H9 (cell line): Measurements from ENCODE around the gene SFXN1. TPM values are rescaled to one million over a fixed set of nuclear protein-coding genes. Genes with fewer than 3 reads are reported as not detected.
"Not testable (repeated sequence)": the region's sequence is repeated elsewhere in the genome, so short reads cannot be mapped to it uniquely, and the experiment has no call there.

ENCODE experiments used
- DNase-seq: peaks from one replicate; pipeline ENCODE4 v3.0.0-alpha.2; 2017
- H2AFZ ChIP-seq: one replicate; pipeline ENCODE4 v1.6.1; 2013; ENCODE audit warnings: mild to moderate bottlenecking, low read length, control low read depth, moderate library complexity
- H2AK5ac ChIP-seq: 2 replicates; pipeline ENCODE4 v1.6.1; 2013; ENCODE audit warnings: low read length, control low read depth, mixed read lengths; ENCODE audit not compliant: insufficient read length
- H2BK120ac ChIP-seq: one replicate; pipeline ENCODE4 v1.6.1; 2013; ENCODE audit warnings: low read depth, mild to moderate bottlenecking, low read length, control low read depth, inconsistent platforms; ENCODE audit not compliant: poor library complexity, severe bottlenecking
- H2BK12ac ChIP-seq: 2 replicates; pipeline ENCODE4 v1.6.1; 2013; ENCODE audit warnings: low read length, control low read depth, mixed read lengths, low read depth; ENCODE audit not compliant: insufficient read length
- H2BK15ac ChIP-seq: 2 replicates; pipeline ENCODE4 v1.6.1; 2013; ENCODE audit warnings: low read depth, low read length, control low read depth
- H2BK20ac ChIP-seq: one replicate; pipeline ENCODE4 v1.6.1; 2013; ENCODE audit warnings: low read depth, mild to moderate bottlenecking, low read length, control low read depth, inconsistent platforms; ENCODE audit not compliant: poor library complexity, severe bottlenecking
- H2BK5ac ChIP-seq: 2 replicates; pipeline ENCODE4 v1.6.1; 2013; ENCODE audit warnings: low read length, control low read depth, mixed read lengths; ENCODE audit not compliant: insufficient read length
- H3K14ac ChIP-seq: 2 replicates; pipeline ENCODE4 v1.6.1; 2013; ENCODE audit warnings: low read length, control low read depth; ENCODE audit not compliant: insufficient read depth
- H3K18ac ChIP-seq: 2 replicates; pipeline ENCODE4 v1.6.1; 2013; ENCODE audit warnings: low read depth, mild to moderate bottlenecking, mixed read lengths, low read length, control low read depth; ENCODE audit not compliant: insufficient read length
- H3K23ac ChIP-seq: 2 replicates; pipeline ENCODE4 v1.6.1; 2013; ENCODE audit warnings: low read length, control low read depth, mixed read lengths, low read depth; ENCODE audit not compliant: insufficient read length
- H3K23me2 ChIP-seq: 2 replicates; pipeline ENCODE4 v1.6.1; 2013; ENCODE audit warnings: low read depth, mild to moderate bottlenecking, mixed read lengths, low read length, control low read depth; ENCODE audit not compliant: insufficient read length, poor library complexity, severe bottlenecking
- H3K27ac ChIP-seq: 2 replicates; pipeline ENCODE4 v1.5.1; 2013; ENCODE audit warnings: low read length, control low read depth, mixed read lengths, low read depth; ENCODE audit not compliant: insufficient read length
- H3K27me3 ChIP-seq: 2 replicates; pipeline ENCODE4 v1.6.1; 2013; ENCODE audit warnings: low read length, control low read depth, inconsistent platforms; ENCODE audit not compliant: insufficient read depth
- H3K4ac ChIP-seq: 2 replicates; pipeline ENCODE4 v1.6.1; 2013; ENCODE audit warnings: low read depth, mild to moderate bottlenecking, control low read depth, inconsistent platforms, low read length, moderate library complexity
- H3K4me1 ChIP-seq: 2 replicates; pipeline ENCODE4 v1.6.1; 2013; ENCODE audit warnings: low read length, control low read depth, inconsistent platforms; ENCODE audit not compliant: insufficient read depth
- H3K4me2 ChIP-seq: 2 replicates; pipeline ENCODE4 v1.6.1; 2013; ENCODE audit warnings: low read length, control low read depth, mixed read lengths; ENCODE audit not compliant: insufficient read length, insufficient read depth
- H3K56ac ChIP-seq: 2 replicates; pipeline ENCODE4 v1.6.1; 2013; ENCODE audit warnings: low read depth, mild to moderate bottlenecking, mixed read lengths, low read length, control low read depth; ENCODE audit not compliant: insufficient read length
- H3K79me1 ChIP-seq: 2 replicates; pipeline ENCODE4 v1.6.1; 2013; ENCODE audit warnings: low read depth, mild to moderate bottlenecking, moderate library complexity, low read length, control low read depth, inconsistent platforms; ENCODE audit not compliant: insufficient read depth, poor library complexity, severe bottlenecking
- H3K79me2 ChIP-seq: 2 replicates; pipeline ENCODE4 v1.6.1; 2013; ENCODE audit warnings: low read length, control low read depth, inconsistent platforms; ENCODE audit not compliant: insufficient read depth
- H3K9ac ChIP-seq: 2 replicates; pipeline ENCODE4 v1.6.1; 2013; ENCODE audit warnings: low read length, control low read depth, mixed read lengths; ENCODE audit not compliant: insufficient read length; ENCODE audit errors: extremely low read depth
- H3K9me3 ChIP-seq: one replicate; pipeline ENCODE4 v1.6.1; 2013; ENCODE audit warnings: low read depth, low read length, inconsistent platforms; ENCODE audit not compliant: control insufficient read depth
- H3T11ph ChIP-seq: one replicate; pipeline ENCODE4 v1.6.1; 2013; ENCODE audit warnings: mild to moderate bottlenecking, low read length, control low read depth, inconsistent platforms
- H4K20me1 ChIP-seq: one replicate; pipeline ENCODE4 v1.6.1; 2013; ENCODE audit not compliant: control insufficient read depth, insufficient read length, insufficient read depth
- H4K5ac ChIP-seq: 2 replicates; pipeline ENCODE4 v1.6.1; 2013; ENCODE audit warnings: low read depth, mild to moderate bottlenecking, mixed read lengths, low read length, control low read depth; ENCODE audit not compliant: insufficient read length
- H4K8ac ChIP-seq: replicated peaks from 2 replicates; pipeline ENCODE4 v1.6.1; 2013; ENCODE audit warnings: low read length, control low read depth, mixed read lengths, low read depth; ENCODE audit not compliant: insufficient read length
- H4K91ac ChIP-seq: 2 replicates; pipeline ENCODE4 v1.6.1; 2013; ENCODE audit warnings: low read depth, mild to moderate bottlenecking, moderate library complexity, mixed read lengths, low read length, control low read depth; ENCODE audit not compliant: insufficient read length
- H3K27ac Mint-ChIP-seq, 3 experiments: 2 replicates in 2 of 3; 3 replicates in 1 of 3; pipeline ENCODE4 v1.8.0; 2020 to 2021; ENCODE audit warnings: mixed read lengths in 3 of 3, mild to moderate bottlenecking in 1 of 3, moderate library complexity in 1 of 3
- H3K27me3 Mint-ChIP-seq: 2 replicates; pipeline ENCODE4 v1.8.0; 2021; ENCODE audit warnings: low read depth, mild to moderate bottlenecking, moderate library complexity, mixed read lengths
- H3K36me3 Mint-ChIP-seq, 3 experiments: 2 replicates in 2 of 3; 3 replicates in 1 of 3; pipeline ENCODE4 v1.8.0; 2020 to 2021; ENCODE audit warnings: low read depth in 3 of 3, mixed read lengths in 3 of 3; ENCODE audit not compliant: insufficient read depth in 1 of 3
- H3K4me1 Mint-ChIP-seq, 2 experiments: 2 replicates each; pipeline ENCODE4 v1.8.0; 2020; ENCODE audit warnings: mixed read lengths in 2 of 2
- H3K4me3 Mint-ChIP-seq, 2 experiments: 2 replicates in 1 of 2; 3 replicates in 1 of 2; pipeline ENCODE4 v1.8.0; 2020 to 2021; ENCODE audit warnings: mild to moderate bottlenecking in 2 of 2, mixed read lengths in 2 of 2, moderate library complexity in 1 of 2
- H3K9me3 Mint-ChIP-seq, 2 experiments: 2 replicates in 1 of 2; 3 replicates in 1 of 2; pipeline ENCODE4 v1.8.0; 2020; ENCODE audit warnings: mild to moderate bottlenecking in 2 of 2, mixed read lengths in 2 of 2, moderate library complexity in 1 of 2
- WGBS: extraction: QIAGEN DNeasy Blood & Tissue Kit; methylation state at CpG from one replicate; pipeline ENCODE4 v1.1.7; 2013; ENCODE audit warnings: missing lambda C conversion rate, low lambda C conversion rate, mixed read lengths; ENCODE audit not compliant: insufficient read length; ENCODE audit errors: extremely low coverage; 5-methylcytosine and 5-hydroxymethylcytosine counted together
- total RNA-seq: library from RNA; stranded (reverse); gene quantifications from 2 replicates; pipeline ENCODE4 v1.2.1, GENCODE V29; 2021
- TF ChIP-seq, protein P1 (sequence below): fragments of 200-600 bp; sonication (generic); conservative IDR thresholded peaks from 3 replicates; pipeline ENCODE4 v1.8.0; 2021; ENCODE audit warnings: antibody characterized with exemption, mild to moderate bottlenecking

Gene SFXN1
- total RNA-seq, 1 experiment from 2014 or later: 99.2 TPM

DNA sequence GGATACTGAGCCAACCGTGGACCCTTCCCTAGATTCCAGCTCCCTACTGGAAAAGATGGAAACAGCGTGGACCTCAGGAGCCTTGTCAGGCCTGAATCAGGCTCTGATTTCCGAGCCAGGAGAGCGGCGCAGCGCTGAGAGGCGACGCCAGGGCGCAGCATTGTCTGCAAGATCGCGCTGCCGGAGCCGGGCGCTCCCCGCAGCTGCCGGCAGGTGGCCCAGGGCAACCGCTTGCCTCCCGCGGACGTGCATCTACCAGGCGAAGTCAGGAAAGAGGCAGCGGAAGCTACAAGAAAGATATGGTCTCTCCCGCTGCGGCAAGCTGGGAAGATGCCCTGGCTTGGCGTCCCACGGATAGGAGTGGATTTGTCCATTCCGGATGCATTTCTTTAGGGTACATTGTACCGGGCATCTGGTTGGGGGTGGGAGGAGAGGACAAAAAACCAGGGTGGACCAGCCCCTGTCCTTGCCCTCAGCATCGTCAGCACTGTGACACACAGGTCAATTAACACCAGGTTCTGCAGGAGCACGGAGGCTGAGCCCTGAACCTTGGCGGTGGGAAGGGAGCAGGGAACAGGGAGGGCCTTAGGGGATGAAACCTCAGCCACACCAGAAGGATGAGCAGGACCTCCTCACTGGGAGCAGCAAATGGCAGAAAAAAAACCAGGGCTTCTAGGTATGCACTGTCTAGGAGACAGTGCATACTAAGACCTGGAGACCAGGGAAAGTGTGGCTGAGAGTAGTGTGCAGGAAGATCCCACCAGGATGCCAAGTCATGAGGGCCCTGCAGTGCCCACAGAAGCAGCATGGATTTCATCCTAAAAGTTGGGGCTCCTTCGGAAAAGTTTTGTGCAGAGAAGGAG is 55.9 kb downstream of the SFXN1 start:
- H4K20me1 ChIP-seq: no peaks in the 10 kb centered on the region
- H4K91ac ChIP-seq: no peak overlapping the region
- Mint-ChIP-seq H3K4me3 (peak overlapping the region; percentile 45 to 69; a peak in 4 of 5 replicates), H3K27me3 (no peaks in the 10 kb centered on the region; the same call in 1 of the 2 replicates), H3K36me3 (peaks cover 0 to 8% (median 0%) of the 10 kb centered on the region in 3 experiments; a peak in 1 of 7 replicates), H3K27ac (no peak overlapping the region), H3K4me1 (peaks cover 25 to 28% of the 10 kb centered on the region in 2 experiments), H3K9me3 (no peaks in the 10 kb centered on the region; a peak in 1 of 5 replicates)
- no peak overlapping the region for H3K27ac ChIP-seq
- no peak overlapping the region for H2BK15ac ChIP-seq
- H2AFZ ChIP-seq: no peak overlapping the region
- peaks cover 8% of the 10 kb centered on the region; the same call in 1 of the 2 replicates for H3K4me1 ChIP-seq
- peak; percentile 93 for DNase-seq
- H3K4me2 ChIP-seq: peak overlapping the region; percentile 29
- H2AK5ac ChIP-seq: no peak overlapping the region
- TF ChIP-seq, protein P1, sequence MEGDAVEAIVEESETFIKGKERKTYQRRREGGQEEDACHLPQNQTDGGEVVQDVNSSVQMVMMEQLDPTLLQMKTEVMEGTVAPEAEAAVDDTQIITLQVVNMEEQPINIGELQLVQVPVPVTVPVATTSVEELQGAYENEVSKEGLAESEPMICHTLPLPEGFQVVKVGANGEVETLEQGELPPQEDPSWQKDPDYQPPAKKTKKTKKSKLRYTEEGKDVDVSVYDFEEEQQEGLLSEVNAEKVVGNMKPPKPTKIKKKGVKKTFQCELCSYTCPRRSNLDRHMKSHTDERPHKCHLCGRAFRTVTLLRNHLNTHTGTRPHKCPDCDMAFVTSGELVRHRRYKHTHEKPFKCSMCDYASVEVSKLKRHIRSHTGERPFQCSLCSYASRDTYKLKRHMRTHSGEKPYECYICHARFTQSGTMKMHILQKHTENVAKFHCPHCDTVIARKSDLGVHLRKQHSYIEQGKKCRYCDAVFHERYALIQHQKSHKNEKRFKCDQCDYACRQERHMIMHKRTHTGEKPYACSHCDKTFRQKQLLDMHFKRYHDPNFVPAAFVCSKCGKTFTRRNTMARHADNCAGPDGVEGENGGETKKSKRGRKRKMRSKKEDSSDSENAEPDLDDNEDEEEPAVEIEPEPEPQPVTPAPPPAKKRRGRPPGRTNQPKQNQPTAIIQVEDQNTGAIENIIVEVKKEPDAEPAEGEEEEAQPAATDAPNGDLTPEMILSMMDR: peak; percentile 100
- no peaks in the 10 kb centered on the region for H3K23me2 ChIP-seq
- no peaks in the 10 kb centered on the region for H3K27me3 ChIP-seq
- no peak overlapping the region for H3K4ac ChIP-seq
- H3K14ac ChIP-seq: no peak overlapping the region
- no peaks in the 10 kb centered on the region for H3K79me2 ChIP-seq
- no peaks in the 10 kb centered on the region for H3K79me1 ChIP-seq
- no peak overlapping the region for H3T11ph ChIP-seq
- no peaks in the 10 kb centered on the region for H3K9me3 ChIP-seq
- no peak overlapping the region for H2BK5ac ChIP-seq
- H3K9ac ChIP-seq: no peak overlapping the region
- H2BK12ac ChIP-seq: no peak overlapping the region
- no peak overlapping the region for H4K5ac ChIP-seq
- no peak overlapping the region for H3K56ac ChIP-seq
- no peak overlapping the region for H3K23ac ChIP-seq
- no peak overlapping the region for H3K18ac ChIP-seq
- no peak overlapping the region for H2BK20ac ChIP-seq
- H2BK120ac ChIP-seq: no peak overlapping the region
- H4K8ac ChIP-seq: no peak overlapping the region
- no CpG with 5 or more reads among the region's 32 CpGs for WGBS

DNA sequence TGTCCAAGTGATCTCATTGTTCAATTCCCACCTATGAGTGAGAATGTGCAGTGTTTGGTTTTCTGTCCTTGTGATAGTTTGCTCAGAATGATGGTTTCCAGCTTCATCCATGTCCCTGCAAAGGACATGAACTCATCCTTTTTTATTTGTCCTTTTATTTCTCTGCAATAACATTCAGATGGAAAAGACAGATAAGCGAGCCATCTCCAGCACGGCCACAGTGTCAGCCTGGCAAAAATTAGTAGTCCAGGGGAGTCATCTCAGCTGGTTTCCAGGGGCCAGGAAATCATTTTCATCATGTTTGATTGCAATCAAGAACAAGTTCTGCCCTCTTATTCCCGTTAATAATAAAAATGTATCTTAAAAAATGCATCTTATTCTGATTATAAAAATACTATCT is 57.0 kb downstream of the SFXN1 start:
- H3K4me2 ChIP-seq, H3K79me1 ChIP-seq, H2BK120ac ChIP-seq, H2AFZ ChIP-seq, H3K14ac ChIP-seq, H3K9me3 Mint-ChIP-seq, H3K4me1 ChIP-seq, H4K8ac ChIP-seq, H3K4ac ChIP-seq, H3K9ac ChIP-seq, H3K27ac Mint-ChIP-seq, DNase-seq, H4K20me1 ChIP-seq, H2BK20ac ChIP-seq, H3K4me3 Mint-ChIP-seq, H2BK5ac ChIP-seq, H3K79me2 ChIP-seq, H3K27me3 ChIP-seq, H3K27ac ChIP-seq, H3K23ac ChIP-seq, H3K23me2 ChIP-seq, H4K5ac ChIP-seq, H4K91ac ChIP-seq, H3K9me3 ChIP-seq, H3K56ac ChIP-seq, H2AK5ac ChIP-seq, H2BK12ac ChIP-seq, H3K36me3 Mint-ChIP-seq, H3T11ph ChIP-seq, H2BK15ac ChIP-seq, H3K18ac ChIP-seq, H3K27me3 Mint-ChIP-seq: not testable (repeated sequence)
- WGBS: no CpG with 5 or more reads among the region's 3 CpGs
- H3K4me1 Mint-ChIP-seq: peaks cover 32 to 34% of the 10 kb centered on the region in 2 experiments
